Neural crest cell (in vitro differentiated cells): Measurements from ENCODE around the gene CDK19. TPM values are rescaled to one million over a fixed set of nuclear protein-coding genes. Genes with fewer than 3 reads are reported as not detected.

Source experiments
- DNase-seq: peaks from one replicate; pipeline ENCODE4 v3.0.0; 2021; ENCODE audit warnings: low read depth, mixed read lengths, low spot score
- H3K27ac Mint-ChIP-seq: one replicate; pipeline ENCODE4 v1.8.0; 2021; ENCODE audit warnings: mild to moderate bottlenecking, mixed read lengths; ENCODE audit not compliant: unreplicated experiment
- H3K27me3 Mint-ChIP-seq: 2 replicates; pipeline ENCODE4 v1.8.0; 2021; ENCODE audit warnings: low read depth, mild to moderate bottlenecking, mixed read lengths
- H3K36me3 Mint-ChIP-seq: 2 replicates; pipeline ENCODE4 v1.8.0; 2021; ENCODE audit warnings: low read depth, mild to moderate bottlenecking, mixed read lengths
- H3K4me1 Mint-ChIP-seq: 2 replicates; pipeline ENCODE4 v1.8.0; 2021; ENCODE audit warnings: mixed read lengths
- H3K4me3 Mint-ChIP-seq: one replicate; pipeline ENCODE4 v1.8.0; 2021; ENCODE audit warnings: mild to moderate bottlenecking, mixed read lengths
- H3K9me3 Mint-ChIP-seq: 2 replicates; pipeline ENCODE4 v1.8.0; 2021; ENCODE audit warnings: mixed read lengths
- CTCF ChIP-seq: fragments of 200-600 bp; sonication (generic); conservative IDR thresholded peaks from 2 replicates; pipeline ENCODE4 v1.5.0; 2021; ENCODE audit warnings: antibody characterized with exemption, mild to moderate bottlenecking
- total RNA-seq: library from RNA; stranded (reverse); gene quantifications from 2 replicates; pipeline ENCODE4 v1.2.1, GENCODE V29; 2021

Gene CDK19
- total RNA-seq, 1 donor from 2014 or later, result 24.4 TPM

- Mint-ChIP-seq H3K9me3 (peaks cover 20% of the 10 kb centered on the region), H3K27ac (no peak overlapping the region)
Measured at GRCh38 chr6:110741517-110741916, 73.8 kb downstream of the CDK19 start.

GRCh38 chr6:110738899-110739365 lies 76.3 kb downstream of the CDK19 start:
- H3K36me3 Mint-ChIP-seq, result peaks cover 34% of the 10 kb centered on the region
- H3K4me3 Mint-ChIP-seq, result no peak overlapping the region
- DNase-seq, result no peak
- peak overlapping the region; percentile 27 for H3K27ac Mint-ChIP-seq
- no peaks in the 10 kb centered on the region for H3K27me3 Mint-ChIP-seq
- peaks cover 20% of the 10 kb centered on the region for H3K9me3 Mint-ChIP-seq
- no peak for TF ChIP-seq CTCF
- H3K4me1 Mint-ChIP-seq, result no peaks in the 10 kb centered on the region

More at GRCh38 chr6:110741517-110741916, 73.8 kb downstream of the CDK19 start:
- H3K4me3 Mint-ChIP-seq, result no peak overlapping the region
- TF ChIP-seq CTCF, result no peak
- H3K27me3 Mint-ChIP-seq, result no peaks in the 10 kb centered on the region
- DNase-seq, result no peak
- H3K36me3 Mint-ChIP-seq, result peaks cover 31% of the 10 kb centered on the region
- no peaks in the 10 kb centered on the region for H3K4me1 Mint-ChIP-seq

GRCh38 chr6:110735666-110736065 lies 79.6 kb downstream of the CDK19 start:
- no peak for TF ChIP-seq CTCF
- H3K9me3 Mint-ChIP-seq, result peaks cover 5% of the 10 kb centered on the region
- peak overlapping the region; percentile 78 for H3K27ac Mint-ChIP-seq
- no peak overlapping the region for H3K4me3 Mint-ChIP-seq
- peaks cover 10% of the 10 kb centered on the region for H3K36me3 Mint-ChIP-seq
- H3K27me3 Mint-ChIP-seq, result no peaks in the 10 kb centered on the region
- no peak for DNase-seq
- H3K4me1 Mint-ChIP-seq, result no peaks in the 10 kb centered on the region

GRCh38 chr6:110731898-110732297 lies 83.4 kb downstream of the CDK19 start:
- Mint-ChIP-seq H3K27me3 (no peaks in the 10 kb centered on the region), H3K9me3 (no peaks in the 10 kb centered on the region), H3K27ac (no peak overlapping the region), H3K4me3 (no peak overlapping the region), H3K36me3 (peaks cover 2% of the 10 kb centered on the region), H3K4me1 (no peaks in the 10 kb centered on the region)
- DNase-seq, result no peak
- no peak for TF ChIP-seq CTCF

GRCh38 chr6:110731196-110731595 lies 84.1 kb downstream of the CDK19 start:
- peaks cover 2% of the 10 kb centered on the region for H3K36me3 Mint-ChIP-seq
- H3K4me3 Mint-ChIP-seq, result no peak overlapping the region
- DNase-seq, result no peak
- H3K27ac Mint-ChIP-seq, result no peak overlapping the region
- no peaks in the 10 kb centered on the region for H3K27me3 Mint-ChIP-seq
- no peak for TF ChIP-seq CTCF
- no peaks in the 10 kb centered on the region for H3K9me3 Mint-ChIP-seq
- no peaks in the 10 kb centered on the region for H3K4me1 Mint-ChIP-seq

GRCh38 chr6:110728501-110728900 lies 86.8 kb downstream of the CDK19 start:
- no peaks in the 10 kb centered on the region for H3K4me1 Mint-ChIP-seq
- no peaks in the 10 kb centered on the region for H3K27me3 Mint-ChIP-seq
- DNase-seq, result no peak
- no peak for TF ChIP-seq CTCF
- no peaks in the 10 kb centered on the region for H3K9me3 Mint-ChIP-seq
- no peaks in the 10 kb centered on the region for H3K36me3 Mint-ChIP-seq
- H3K27ac Mint-ChIP-seq, result no peak overlapping the region
- H3K4me3 Mint-ChIP-seq, result no peak overlapping the region
